GM19395 (cell line): ENCODE results near the gene SLC10A7.

Experiments used
- ATAC-seq: cut with Tn5 transposase; IDR thresholded peaks from one replicate; pipeline ENCODE4 v1.9.1; 2021; ENCODE audit warnings: mild to moderate bottlenecking, moderate library complexity; ENCODE audit not compliant: unreplicated experiment

SLC10A7 gene

DNA sequence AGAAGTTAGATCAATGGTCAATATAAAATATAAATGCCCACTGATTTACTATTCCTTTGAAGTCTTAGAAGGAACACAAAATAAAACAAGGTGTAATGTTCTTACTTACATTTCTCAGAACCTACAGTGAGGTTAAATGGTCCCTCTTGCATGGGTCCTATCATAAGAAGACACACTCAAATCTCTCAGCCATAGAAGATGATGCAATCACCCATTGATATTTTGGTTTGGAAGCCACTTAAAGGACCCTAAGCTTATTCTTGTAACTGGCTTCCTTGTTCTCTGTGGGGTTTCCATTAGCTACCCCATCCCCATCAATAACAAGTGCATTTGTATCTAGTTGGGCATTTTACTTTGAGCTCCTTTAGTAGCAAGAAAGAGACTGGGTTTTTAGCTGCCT lies 292.3 kb downstream of the SLC10A7 start:
- no peak for ATAC-seq

DNA sequence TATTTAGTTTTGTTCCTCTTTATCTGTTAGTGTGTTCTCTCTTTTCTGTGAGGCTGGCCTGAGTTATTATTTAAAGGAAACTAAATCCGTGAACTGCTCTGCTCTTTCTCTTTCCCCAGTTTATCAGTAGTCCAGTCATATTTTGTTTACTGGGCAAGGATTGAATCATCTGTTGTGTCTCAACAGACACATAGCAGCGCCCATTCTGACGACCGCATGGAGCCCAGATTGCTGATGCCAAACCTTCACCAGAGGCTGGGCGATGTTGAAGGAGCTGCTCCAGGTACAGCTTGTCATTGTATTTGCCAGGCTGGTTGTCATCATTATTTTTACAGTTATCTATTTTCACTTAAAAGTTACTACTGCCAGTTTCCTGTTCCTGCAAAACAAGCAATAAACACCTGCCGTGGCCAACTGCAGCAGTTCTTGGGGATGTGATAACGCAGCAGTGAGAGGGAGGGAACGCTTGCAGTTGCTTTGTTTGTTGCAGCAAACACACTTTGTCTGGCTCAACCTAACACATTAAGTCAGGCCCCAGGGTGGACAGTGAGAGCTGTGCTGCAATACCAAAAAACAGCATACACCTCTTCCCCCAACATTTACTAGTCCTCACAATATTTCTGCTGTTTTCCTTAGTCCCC lies 297.3 kb downstream of the SLC10A7 start:
- no peak for ATAC-seq

DNA sequence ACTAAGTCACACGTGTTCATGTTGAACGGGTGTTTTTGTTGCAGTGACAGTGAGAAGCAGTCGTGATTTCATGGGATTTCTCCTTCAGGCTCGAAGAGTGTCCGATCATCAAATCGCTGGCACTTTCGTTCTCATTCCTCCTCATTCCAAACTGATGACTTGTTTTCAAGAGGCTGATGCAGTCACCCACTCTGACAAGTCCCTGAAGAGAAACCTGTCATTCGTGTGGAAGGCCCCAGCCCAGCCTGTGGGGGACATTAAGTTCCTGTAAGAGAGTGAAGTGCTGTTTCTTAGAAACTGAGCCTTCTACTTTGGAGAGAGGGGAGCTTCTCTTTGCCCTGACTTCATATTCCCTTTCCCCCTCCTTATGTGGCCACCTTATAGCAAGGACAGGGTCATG lies 299.4 kb downstream of the SLC10A7 start:
- ATAC-seq: no peak

- ATAC-seq: no peak
These were observed 307.5 kb downstream of the SLC10A7 start, which contains the start of gene REELD1 for GRCh38 chr4:146214238-146214637. Gene REELD1, plus strand, starts transcription at chr4:146214538. Its CDS starts 2,415 bp downstream, at chr4:146216953.

GRCh38 chr4:146212781-146213180 lies 309.0 kb downstream of the SLC10A7 start:
- no peak for ATAC-seq

DNA sequence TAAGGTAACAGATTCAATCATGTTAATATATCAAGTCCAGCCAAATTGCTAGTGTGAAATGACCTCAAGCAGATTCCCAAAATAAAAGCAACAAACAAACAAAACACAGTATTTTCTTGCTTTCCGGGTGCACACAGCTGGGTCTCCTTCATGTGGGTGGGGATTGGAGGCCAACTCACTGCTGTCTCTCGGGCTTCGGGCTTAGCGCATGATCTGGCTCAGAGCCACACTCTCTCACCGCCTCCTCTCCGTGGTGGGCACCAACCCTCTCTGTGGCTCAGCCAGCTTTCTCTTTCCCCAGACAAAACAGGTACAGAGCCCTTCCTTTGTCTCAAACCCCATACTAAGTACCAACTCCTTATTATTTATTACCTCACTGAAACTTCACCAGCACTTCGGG lies 310.3 kb downstream of the SLC10A7 start:
- ATAC-seq: no peak

- ATAC-seq: no peak
These were observed 310.9 kb downstream of the SLC10A7 start for GRCh38 chr4:146210890-146211289.

DNA sequence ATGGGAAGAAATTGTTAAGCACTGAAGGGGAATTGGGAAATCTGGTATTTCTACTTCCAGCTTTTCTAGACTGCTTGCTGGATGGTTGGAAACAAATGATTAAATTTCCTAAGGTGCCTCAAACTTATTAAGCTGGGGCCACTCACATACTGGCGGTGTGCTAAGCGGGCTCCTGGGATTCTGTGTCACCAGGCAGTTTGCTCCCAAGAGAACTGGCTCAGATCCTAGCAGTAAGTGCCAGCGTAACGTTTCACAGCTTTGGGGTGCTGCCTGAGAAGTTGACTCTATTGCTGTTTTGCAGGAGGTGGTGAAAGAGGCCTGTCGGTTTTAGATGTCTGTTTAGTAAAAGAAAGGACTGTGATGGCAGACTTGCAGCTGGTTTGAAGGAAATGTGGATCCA lies 314.3 kb downstream of the SLC10A7 start:
- ATAC-seq: no peak
